Panc1 (cell line): ENCODE measurements around the gene CUL1. TPM values are rescaled to one million over a fixed set of nuclear protein-coding genes. Genes with fewer than 3 reads are reported as not detected.

Experiments
- ATAC-seq: fragments of 200-7000 bp; cut with Tn5 transposase; 2 replicates; pipeline ENCODE4 v1.9.1; 2020; ENCODE audit warnings: mild to moderate bottlenecking, moderate library complexity
- BruUV-seq: library from RNA; stranded (reverse); fragments of 400-500 nt; replicated peaks from 2 replicates; lab custom pipeline; 2021; lab: Mats Ljungman, UMichigan
- CTCF ChIA-PET: fragments of 300-600 bp; sonication (Branson Sonifier 250); formaldehyde crosslinking; loops from one replicate; lab custom pipeline; 2022; ENCODE audit warnings: antibody characterized with exemption; lab: Charles Lee
- POLR2A ChIA-PET: fragments of 300-600 bp; sonication (Branson Sonifier 250); formaldehyde crosslinking; loops from one replicate; lab custom pipeline; 2022; ENCODE audit warnings: antibody characterized with exemption; lab: Charles Lee
- DNase-seq: peaks from one replicate; pipeline ENCODE4 v3.0.0-alpha.2; 2010; ENCODE audit warnings: low read depth, low spot score
- H3K27ac ChIP-seq: 2 replicates; pipeline ENCODE4 v1.5.1; 2011; ENCODE audit warnings: mild to moderate bottlenecking, low read length, inconsistent platforms
- H3K27me3 ChIP-seq: fragments of 200-500 bp; sonication (Bioruptor generic); 2 replicates; pipeline ENCODE4 v1.6.0; 2014; ENCODE audit warnings: low read length, inconsistent platforms; ENCODE audit not compliant: control insufficient read depth, insufficient read depth
- H3K36me3 ChIP-seq: fragments of 200-500 bp; sonication (Bioruptor generic); 2 replicates; pipeline ENCODE4 v1.5.1; 2014; ENCODE audit warnings: inconsistent platforms, mild to moderate bottlenecking, low read length, moderate library complexity; ENCODE audit not compliant: control insufficient read depth, insufficient read depth
- H3K4me1 ChIP-seq: 2 replicates; pipeline ENCODE4 v1.5.1; 2011; ENCODE audit warnings: inconsistent platforms, mild to moderate bottlenecking, low read length, moderate library complexity; ENCODE audit not compliant: control insufficient read depth, insufficient read depth
- H3K4me3 ChIP-seq, 2 experiments: 2 replicates each; pipeline ENCODE4 v1.5.1; 2011 to 2012; ENCODE audit warnings: low read depth in 2 of 2, low read length in 2 of 2, mild to moderate bottlenecking in 2 of 2, inconsistent platforms in 1 of 2, moderate library complexity in 1 of 2
- H3K9me3 ChIP-seq: fragments of 200-500 bp; sonication (Bioruptor generic); 2 replicates; pipeline ENCODE4 v1.5.1; 2014; ENCODE audit warnings: low read depth, mild to moderate bottlenecking, inconsistent platforms, low read length, moderate library complexity; ENCODE audit not compliant: control insufficient read depth, insufficient read depth
- POLR2AphosphoS5 ChIP-seq: IDR thresholded peaks from 2 replicates; pipeline ENCODE4 v1.6.1; 2012; ENCODE audit warnings: mild to moderate bottlenecking, low read depth, low read length, moderate library complexity
- SIN3A ChIP-seq: IDR thresholded peaks from 2 replicates; pipeline ENCODE4 v1.6.1; 2012; ENCODE audit warnings: low read depth, mild to moderate bottlenecking, low read length, moderate library complexity, borderline replicate concordance; ENCODE audit not compliant: insufficient read depth
- TCF7L2 ChIP-seq: IDR thresholded peaks from 2 replicates; pipeline ENCODE4 v1.6.1; 2011; ENCODE audit warnings: mild to moderate bottlenecking, low read depth, low read length, inconsistent platforms
- in situ Hi-C: cut with HindIII; loops from 2 replicates; pipeline ENCODE4 v1.10.0; 2016; ENCODE audit warnings: low sequenced_read_pairs, low pct_unique_long_range_greater_than_20kb
- intact Hi-C: fragments of 100-400 bp; cut with micrococcal nuclease; formaldehyde crosslinking; loops from one replicate; pipeline ENCODE4 v1.10.0; 2022; ENCODE audit not compliant: unreplicated experiment
- total RNA-seq: library from RNA; stranded (reverse); gene quantifications from one replicate; pipeline ENCODE4 v1.2.1, GENCODE V29; 2021; ENCODE audit not compliant: unreplicated experiment
- TF ChIP-seq, protein P1 (sequence below): fragments of 450-650 bp; IDR thresholded peaks from 2 replicates; pipeline ENCODE4 v1.5.1; 2017; ENCODE audit warnings: mild to moderate bottlenecking
- TF ChIP-seq, protein P2 (sequence below), 2 experiments: IDR thresholded peaks; 2 replicates each; pipeline ENCODE4 v1.6.1; 2011 to 2012; ENCODE audit warnings: low read depth in 2 of 2, control low read depth in 1 of 2, low read length in 1 of 2, mild to moderate bottlenecking in 1 of 2, moderate library complexity in 1 of 2; ENCODE audit not compliant: insufficient read depth in 1 of 2

CUL1 gene
- total RNA-seq, 1 experiment from 2014 or later, result 60.6 TPM

DNA sequence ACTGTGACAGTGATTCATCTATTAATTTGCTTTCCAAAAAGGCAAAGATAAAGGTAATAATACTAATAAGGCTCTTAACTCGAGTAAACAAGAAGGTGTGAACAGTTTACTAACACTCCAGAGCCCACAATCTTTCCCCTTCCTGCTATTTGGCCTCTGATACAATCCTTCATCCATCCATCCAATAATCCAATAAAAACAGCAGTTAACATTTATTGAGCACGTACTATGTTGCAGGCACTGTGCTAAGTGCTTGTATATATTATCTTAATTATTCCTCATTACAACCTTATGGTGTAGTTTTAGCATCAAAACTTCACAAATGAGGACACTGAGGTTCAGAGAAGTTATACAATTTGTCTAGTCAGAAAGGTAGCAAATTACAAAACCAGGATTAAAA, 135.9 kb downstream of the CUL1 start:
- intact Hi-C loops (no loop called here), in situ Hi-C loops (no loop called here)
- no peaks in the 10 kb centered on the region for H3K9me3 ChIP-seq
- DNase-seq (no peak), ATAC-seq (no peak)
- ChIA-PET POLR2A (no interaction called here), CTCF (no interaction called here)
- no peaks in the 10 kb centered on the region for H3K27me3 ChIP-seq
- no peaks in the 10 kb centered on the region for H3K4me1 ChIP-seq
- no peak overlapping the region for H3K4me3 ChIP-seq
- no peak overlapping the region for H3K27ac ChIP-seq
- H3K36me3 ChIP-seq, result peaks cover 2% of the 10 kb centered on the region; the same call in 1 of the 2 replicates
- no TSS peak for BruUV-seq
- no peak for TF ChIP-seq TCF7L2

DNA sequence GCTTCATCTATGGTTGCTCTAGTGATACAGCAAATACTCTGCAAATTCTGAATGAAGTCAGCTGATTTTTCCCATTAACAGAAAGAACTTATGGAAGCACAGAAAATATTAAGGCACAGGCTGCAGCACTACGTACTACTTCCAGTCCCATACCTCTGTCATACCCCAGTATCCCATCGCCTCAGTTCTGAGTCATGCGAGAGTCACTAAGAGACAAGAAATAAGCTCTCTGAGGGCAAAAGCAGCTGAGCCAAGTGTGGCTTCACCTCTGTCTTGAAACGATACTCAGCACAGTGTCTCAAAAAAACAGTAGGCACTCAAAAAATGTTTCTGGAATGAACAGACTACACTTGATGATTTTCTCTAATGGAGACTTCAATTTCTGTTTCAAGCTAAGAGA, 137.2 kb downstream of the CUL1 start:
- TF ChIP-seq TCF7L2, result no peak
- TF ChIP-seq, protein P1, sequence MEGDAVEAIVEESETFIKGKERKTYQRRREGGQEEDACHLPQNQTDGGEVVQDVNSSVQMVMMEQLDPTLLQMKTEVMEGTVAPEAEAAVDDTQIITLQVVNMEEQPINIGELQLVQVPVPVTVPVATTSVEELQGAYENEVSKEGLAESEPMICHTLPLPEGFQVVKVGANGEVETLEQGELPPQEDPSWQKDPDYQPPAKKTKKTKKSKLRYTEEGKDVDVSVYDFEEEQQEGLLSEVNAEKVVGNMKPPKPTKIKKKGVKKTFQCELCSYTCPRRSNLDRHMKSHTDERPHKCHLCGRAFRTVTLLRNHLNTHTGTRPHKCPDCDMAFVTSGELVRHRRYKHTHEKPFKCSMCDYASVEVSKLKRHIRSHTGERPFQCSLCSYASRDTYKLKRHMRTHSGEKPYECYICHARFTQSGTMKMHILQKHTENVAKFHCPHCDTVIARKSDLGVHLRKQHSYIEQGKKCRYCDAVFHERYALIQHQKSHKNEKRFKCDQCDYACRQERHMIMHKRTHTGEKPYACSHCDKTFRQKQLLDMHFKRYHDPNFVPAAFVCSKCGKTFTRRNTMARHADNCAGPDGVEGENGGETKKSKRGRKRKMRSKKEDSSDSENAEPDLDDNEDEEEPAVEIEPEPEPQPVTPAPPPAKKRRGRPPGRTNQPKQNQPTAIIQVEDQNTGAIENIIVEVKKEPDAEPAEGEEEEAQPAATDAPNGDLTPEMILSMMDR, result no peak
- TF ChIP-seq, protein P2, sequence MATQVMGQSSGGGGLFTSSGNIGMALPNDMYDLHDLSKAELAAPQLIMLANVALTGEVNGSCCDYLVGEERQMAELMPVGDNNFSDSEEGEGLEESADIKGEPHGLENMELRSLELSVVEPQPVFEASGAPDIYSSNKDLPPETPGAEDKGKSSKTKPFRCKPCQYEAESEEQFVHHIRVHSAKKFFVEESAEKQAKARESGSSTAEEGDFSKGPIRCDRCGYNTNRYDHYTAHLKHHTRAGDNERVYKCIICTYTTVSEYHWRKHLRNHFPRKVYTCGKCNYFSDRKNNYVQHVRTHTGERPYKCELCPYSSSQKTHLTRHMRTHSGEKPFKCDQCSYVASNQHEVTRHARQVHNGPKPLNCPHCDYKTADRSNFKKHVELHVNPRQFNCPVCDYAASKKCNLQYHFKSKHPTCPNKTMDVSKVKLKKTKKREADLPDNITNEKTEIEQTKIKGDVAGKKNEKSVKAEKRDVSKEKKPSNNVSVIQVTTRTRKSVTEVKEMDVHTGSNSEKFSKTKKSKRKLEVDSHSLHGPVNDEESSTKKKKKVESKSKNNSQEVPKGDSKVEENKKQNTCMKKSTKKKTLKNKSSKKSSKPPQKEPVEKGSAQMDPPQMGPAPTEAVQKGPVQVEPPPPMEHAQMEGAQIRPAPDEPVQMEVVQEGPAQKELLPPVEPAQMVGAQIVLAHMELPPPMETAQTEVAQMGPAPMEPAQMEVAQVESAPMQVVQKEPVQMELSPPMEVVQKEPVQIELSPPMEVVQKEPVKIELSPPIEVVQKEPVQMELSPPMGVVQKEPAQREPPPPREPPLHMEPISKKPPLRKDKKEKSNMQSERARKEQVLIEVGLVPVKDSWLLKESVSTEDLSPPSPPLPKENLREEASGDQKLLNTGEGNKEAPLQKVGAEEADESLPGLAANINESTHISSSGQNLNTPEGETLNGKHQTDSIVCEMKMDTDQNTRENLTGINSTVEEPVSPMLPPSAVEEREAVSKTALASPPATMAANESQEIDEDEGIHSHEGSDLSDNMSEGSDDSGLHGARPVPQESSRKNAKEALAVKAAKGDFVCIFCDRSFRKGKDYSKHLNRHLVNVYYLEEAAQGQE (IDR thresholded peaks at IDR 0.05; ENCODE audit: insufficient read depth in 1 of 2, low read depth in 2 of 2, low read length in 1 of 2), result no peak
- no peak for TF ChIP-seq SIN3A
- no peak for TF ChIP-seq POLR2AphosphoS5
- no peak for ATAC-seq
- no peaks in the 10 kb centered on the region for H3K9me3 ChIP-seq
- no peaks in the 10 kb centered on the region for H3K36me3 ChIP-seq
- in situ Hi-C loops, result no loop called here
- intact Hi-C loops, result no loop called here
- H3K4me1 ChIP-seq, result no peaks in the 10 kb centered on the region
- H3K27ac ChIP-seq, result no peak overlapping the region
- ChIA-PET POLR2A (interaction anchor here (0.6 kb wide), 1 partner anchor 28 kb away, joined by 3 read pairs; no protein-coding TSS in a partner anchor), CTCF (interaction anchor here (0.7 kb wide), 1 partner anchor 15 kb away, joined by 3 read pairs; no protein-coding TSS in a partner anchor)
- no peaks in the 10 kb centered on the region for H3K27me3 ChIP-seq
- no TSS peak for BruUV-seq
- DNase-seq, result no peak
- no peak overlapping the region for H3K4me3 ChIP-seq

DNA sequence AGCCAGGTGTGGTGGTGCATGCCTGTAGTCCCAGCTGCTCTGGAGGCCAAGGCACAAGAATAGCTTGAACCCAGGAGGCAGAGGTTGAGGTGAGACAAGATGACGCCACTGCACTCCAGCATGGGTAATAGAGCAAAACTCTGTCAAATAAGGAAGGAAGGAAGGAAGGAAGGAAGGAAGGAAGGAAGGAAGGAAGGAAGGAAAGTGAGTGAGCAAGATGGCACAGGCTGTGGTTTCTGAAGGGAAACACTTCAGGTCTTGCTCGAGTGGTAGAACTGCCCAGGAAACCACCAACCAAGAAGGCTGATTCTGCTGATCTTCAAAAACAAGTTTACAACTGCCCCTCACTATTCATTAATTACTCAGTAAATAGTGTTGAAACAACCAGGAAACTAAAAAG, 140.2 kb downstream of the CUL1 start:
- no peak for TF ChIP-seq POLR2AphosphoS5
- intact Hi-C loops (no loop called here), in situ Hi-C loops (no loop called here)
- ChIA-PET POLR2A (no interaction called here), CTCF (no interaction called here)
- Histone ChIP-seq H3K36me3 (no peaks in the 10 kb centered on the region), H3K27me3 (no peaks in the 10 kb centered on the region), H3K9me3 (no peaks in the 10 kb centered on the region), H3K27ac (no peak overlapping the region), H3K4me3 (no peak overlapping the region), H3K4me1 (no peaks in the 10 kb centered on the region)
- DNase-seq, result no peak
- ATAC-seq, result no peak
- no TSS peak for BruUV-seq
